ENCODE results near the gene DAB2IP.

The DAB2IP gene

GRCh38 chr9:121684381-121685145, 33.1 kb downstream of the DAB2IP start:
- peak; percentile 72 for DNase-seq (ENCODE audit: low spot score)

- DNase-seq (ENCODE audit: low spot score): no peak
These were observed 33.8 kb downstream of the DAB2IP start for GRCh38 chr9:121685146-121685794.

DNA sequence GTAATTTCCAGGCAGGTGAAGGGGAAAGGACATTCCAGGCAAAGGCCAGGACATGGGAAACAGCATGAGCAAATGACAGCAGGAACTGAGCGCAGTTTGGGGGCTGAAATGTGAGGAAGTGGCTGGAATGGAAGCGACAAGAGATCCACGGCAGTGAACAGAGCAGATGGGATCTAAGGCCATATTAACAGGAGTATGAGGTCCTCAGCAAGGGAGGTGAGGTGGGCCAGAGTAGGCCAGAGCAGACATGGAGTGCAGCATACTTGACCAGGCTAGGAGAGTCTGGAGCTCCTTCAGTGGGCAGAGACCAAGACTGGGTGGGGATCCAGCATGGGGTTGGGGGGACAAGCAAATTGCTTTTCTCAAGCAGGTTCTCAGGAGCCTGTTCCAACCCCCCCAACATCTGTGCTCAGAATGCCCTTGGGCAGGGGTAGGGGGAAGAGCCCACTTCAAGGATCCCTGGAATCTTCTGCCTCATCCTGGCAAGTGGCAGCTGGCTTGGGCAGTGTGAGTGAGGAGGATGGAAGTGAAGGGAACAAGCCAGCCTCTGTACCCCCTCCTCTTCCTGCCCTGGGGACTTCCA, 34.5 kb downstream of the DAB2IP start:
- DNase-seq (ENCODE audit: low spot score): no peak

DNA sequence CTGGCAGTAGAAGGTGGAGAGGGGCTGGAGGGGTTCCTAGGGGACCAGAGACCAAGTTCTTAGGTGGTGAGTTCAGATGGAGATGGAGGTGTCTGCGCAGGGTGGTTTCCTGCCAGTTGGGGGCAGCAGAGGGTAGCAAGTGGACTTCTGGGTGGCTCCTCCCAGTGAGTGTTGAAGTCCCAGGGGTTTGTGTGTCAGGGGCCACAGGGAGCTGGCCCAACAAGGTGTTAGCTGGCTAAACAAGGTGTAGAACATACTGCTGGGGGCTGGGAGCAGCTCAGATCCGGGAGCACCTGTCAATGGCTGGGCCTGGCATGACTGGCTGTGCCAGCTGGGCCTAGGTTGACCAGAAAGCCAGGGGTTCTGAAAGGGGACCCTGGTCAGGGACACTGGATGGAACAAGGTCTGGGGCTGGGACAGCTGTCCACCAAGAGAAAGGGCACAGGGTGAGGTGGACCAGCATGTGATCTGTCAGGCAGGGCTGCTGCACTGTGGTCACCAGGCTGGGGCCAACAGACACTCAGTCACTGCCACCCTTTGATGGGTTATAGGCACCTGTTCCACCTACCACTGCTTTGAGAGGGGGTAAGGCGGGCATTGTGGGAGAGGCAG, 35.6 kb downstream of the DAB2IP start:
- peak; percentile 85 for DNase-seq (ENCODE audit: low spot score)

- no peak for DNase-seq (ENCODE audit: low spot score)
These were observed 36.8 kb downstream of the DAB2IP start for GRCh38 chr9:121688146-121688680.

GRCh38 chr9:121688681-121689080, 37.2 kb downstream of the DAB2IP start:
- DNase-seq (ENCODE audit: low spot score): no peak

DNA sequence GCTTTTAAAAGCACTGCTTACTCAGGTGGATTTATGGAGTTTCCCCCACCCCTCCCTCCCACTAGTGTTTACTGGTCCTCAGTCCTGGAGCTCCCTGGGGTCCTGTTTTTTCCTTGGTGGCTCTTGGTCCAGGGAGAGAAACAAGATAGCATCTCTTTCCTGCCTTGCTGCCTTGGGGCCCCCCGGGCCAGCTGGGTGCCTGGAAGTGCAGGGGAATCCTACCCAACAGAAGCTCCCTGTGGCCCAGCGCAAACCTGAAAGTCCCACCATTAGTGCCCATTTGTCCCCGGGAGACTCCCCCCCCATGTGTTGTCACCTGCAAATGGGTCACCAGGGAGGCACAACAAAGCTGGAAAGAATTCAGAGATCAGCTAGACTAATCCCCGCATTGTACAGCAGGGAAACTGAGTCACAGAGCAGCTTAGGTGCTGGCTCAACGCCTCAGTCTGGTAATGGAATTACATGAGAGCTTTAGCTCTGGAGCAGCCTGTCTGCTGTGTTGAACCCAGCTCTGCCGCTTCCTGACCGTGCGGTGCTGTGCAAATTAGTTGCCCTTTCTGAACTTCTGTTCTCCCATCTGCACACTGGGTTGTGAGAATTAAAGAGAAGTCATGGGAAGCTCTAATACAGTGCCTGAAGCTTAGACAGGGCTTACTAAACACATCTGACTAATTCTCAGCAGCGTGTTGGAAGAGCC, 38.2 kb downstream of the DAB2IP start:
- DNase-seq (ENCODE audit: low spot score): no peak

GRCh38 chr9:121690316-121690715, 38.9 kb downstream of the DAB2IP start:
- DNase-seq (ENCODE audit: low spot score): no peak

- DNase-seq (ENCODE audit: low spot score): no peak
These were observed 39.3 kb downstream of the DAB2IP start for GRCh38 chr9:121690766-121691165.

DNA sequence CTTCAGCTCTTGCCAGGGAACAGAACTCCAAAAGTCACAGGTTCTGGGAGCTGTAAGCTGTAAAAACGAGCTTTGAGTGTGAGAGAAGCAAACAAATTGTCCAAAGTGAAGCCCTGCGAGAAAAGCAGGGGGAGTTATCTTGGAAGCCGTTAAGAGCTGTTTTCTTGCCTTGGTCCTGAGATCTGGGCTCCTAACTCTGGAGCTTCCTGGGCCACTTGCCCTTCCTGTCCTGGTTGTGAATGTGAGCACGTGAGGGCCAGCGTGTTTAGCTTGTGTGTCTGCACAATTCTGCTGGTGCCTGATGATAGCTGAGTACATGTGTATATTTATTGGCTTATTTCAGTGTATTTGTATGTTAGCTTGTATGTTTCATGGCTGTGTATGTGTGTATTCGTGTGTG, 40.5 kb downstream of the DAB2IP start:
- no peak for DNase-seq (ENCODE audit: low spot score)

GRCh38 chr9:121692606-121693387, 41.4 kb downstream of the DAB2IP start:
- peak; percentile 70 for DNase-seq (ENCODE audit: low spot score)

DNA sequence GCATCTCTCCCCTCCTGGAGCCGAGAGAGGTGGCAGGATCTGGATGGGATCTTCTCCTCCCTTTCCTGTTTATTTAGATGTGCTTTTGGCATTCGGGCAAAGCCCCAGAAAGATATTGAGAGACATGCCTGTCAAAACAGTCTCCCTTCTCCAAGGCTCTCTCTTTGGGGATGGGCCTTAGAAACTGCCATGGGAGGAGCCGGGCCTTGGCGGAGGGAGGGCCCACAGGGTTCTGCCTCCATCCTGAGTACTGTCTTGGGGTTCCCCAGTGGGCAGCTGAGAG, 41.9 kb downstream of the DAB2IP start:
- no peak for DNase-seq (ENCODE audit: low spot score)

DNA sequence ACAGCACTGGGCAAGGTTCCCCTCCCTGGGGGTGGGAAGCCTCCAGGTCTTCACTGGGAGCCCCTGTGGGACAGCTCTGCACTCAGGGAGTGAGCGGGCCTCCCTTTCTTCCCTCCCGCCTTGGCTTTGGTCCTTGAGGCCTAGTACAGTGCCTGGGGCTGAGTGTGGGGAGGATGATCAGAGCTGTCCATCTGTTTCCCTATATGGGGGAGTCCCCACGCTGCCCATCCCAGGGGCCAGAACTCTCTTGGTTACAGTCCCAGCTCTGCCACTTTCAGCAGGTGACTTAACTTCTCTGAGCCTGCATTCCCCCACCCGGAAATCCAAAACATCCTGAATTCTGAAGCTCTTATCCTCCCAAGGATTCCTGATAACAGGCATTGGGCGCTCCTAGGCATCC, 42.6 kb downstream of the DAB2IP start:
- DNase-seq (ENCODE audit: low spot score): no peak

GRCh38 chr9:121694600-121694999, 43.2 kb downstream of the DAB2IP start:
- DNase-seq (ENCODE audit: low spot score): no peak

DNA sequence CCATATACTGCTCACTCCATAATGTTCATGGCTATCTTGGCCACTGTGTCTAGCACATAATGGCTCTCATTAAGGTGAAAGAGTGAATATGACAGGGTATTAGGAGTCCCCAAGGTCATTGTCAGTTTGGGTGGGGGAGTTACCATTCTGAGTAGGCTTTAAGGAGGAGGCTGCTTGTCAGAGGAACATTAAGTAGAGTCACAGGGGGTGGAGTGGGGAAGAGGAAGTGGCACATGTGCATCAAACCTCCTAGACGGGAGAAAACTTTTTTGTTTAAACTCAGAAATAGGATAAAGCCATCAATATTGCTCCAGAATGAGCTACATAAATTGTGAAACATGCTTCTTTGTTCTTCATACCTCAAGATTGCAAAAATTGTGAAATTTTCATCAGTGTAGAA, 45.5 kb downstream of the DAB2IP start:
- no peak for DNase-seq (ENCODE audit: low spot score)

DNA sequence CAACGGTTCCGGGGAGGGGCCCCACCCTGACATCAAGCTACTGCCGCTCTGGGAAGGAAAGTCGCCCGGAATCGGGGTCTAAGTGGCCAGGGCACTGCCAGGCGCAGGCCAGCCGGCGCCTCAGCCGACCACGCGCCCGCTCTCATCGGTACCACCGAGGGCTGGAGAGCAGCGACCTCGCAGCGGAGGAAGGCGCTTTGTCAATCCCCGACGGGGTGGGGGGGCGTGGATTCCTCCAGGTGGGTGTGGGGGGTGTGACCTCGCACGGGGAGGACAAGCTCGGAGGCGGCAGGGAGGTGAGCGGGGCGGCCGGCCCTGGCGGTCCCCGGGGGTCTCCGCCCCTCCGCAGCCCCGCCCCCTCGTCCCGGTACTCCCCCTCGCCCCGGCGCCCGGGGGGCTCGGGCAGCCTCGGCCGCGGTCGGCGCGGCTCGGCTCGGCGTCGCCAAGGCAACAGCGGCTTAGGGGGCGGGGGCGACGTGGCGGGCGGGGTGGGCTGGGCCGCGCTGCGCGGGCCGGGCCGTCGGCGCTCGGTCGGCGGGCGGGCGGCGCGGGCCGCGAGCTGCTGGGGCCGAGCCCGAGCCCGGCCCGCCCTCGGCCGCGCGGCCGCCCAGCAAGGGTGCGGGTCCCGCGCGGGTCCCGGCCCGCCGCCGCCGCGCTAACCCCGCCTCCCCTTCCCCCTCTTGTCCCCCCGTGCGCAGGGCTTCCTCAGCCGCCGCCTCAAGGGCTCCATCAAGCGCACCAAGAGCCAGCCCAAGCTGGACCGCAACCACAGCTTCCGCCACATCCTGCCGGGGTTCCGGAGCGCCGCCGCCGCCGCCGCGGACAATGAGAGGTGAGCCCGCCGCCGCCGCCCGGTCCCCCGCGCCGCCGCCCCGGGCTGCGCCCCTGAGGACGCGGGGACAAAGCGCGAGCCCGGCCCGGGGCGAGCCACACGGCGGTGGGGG, 47.5 kb downstream of the DAB2IP start:
- DNase-seq (ENCODE audit: low spot score): peak; percentile 82

- DNase-seq (ENCODE audit: low spot score): no peak
These were observed 48.2 kb downstream of the DAB2IP start for GRCh38 chr9:121699571-121700164.

DNA sequence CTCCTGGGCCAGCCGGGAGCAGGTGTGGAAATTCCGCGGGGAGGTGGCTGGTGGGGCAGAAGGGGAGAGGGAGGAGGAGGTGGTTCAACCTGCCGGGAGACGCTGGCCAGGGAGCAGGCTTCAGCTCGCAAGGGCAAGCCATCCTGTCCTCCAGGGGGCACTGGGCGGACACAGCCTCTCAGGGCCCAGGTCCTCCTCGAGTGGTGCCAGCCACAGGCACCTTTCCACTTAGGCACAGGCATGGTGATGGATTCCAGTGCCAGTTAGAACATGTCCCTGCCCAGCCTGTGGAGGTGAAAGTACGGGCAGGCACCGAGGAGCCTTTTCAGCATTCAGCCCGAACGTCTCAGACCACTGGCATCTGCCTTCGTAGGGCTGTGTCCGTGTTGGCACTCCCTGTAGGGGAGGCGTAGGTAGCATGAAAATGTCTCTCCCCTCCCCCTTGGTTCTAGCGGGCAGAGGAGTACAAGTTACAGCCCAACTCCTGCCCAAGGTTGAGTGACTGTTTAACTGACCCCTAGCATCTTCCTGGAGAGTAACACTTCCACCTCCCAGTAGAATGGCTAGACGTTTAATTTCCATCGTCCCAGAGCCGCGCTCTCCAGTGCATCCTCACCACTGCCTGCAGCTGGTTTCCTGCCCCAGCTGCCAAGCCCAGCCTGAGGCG, 48.9 kb downstream of the DAB2IP start:
- peak; percentile 60 for DNase-seq (ENCODE audit: low spot score)

DNA sequence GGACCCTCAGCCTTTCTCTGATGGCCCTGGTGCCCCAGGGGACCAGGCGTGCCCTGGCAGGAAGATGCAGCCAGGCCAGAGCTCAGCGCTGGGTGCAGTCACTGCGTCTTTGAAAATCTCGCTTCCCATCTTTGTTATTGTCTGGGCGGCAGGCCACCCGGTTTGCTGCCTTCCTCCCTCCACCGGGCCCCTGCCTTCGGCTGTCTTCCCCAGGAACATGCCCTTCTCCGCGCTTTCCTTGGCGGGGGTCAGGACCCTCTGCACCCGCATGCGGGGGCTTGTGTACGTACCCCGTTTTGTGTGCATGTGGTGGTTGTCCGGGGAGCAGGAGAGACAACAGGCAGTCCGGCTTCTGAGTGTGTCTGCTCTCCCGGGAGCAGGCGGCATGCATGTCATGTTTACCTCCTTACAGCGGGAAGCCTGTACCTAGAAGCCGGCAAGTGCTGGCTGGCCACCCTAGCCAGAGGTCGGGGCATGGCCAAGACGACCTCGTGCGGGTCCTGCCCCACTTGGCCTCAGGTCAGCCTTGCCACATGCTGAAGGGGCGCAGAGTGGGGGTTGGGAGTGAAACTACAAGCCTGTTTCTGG, 49.5 kb downstream of the DAB2IP start:
- no peak for DNase-seq (ENCODE audit: low spot score)

All from AG08396 (cell line).